Tibial nerve (tissue), 4 donors: ENCODE results near the gene EYS. TPM values are rescaled to one million over a fixed set of nuclear protein-coding genes. Genes with fewer than 3 reads are reported as not detected.

ENCODE experiments used
- DNase-seq, 2 donors: peaks; one replicate each; pipeline ENCODE4 v3.0.0-alpha.2; 2019; ENCODE audit warnings: low spot score in 2 of 2
- H3K27ac ChIP-seq, 4 donors: fragments of 200-600 bp; sonication (generic) in 3 of 4; one replicate each; pipeline ENCODE4 v1.5.1; 2017 to 2019; ENCODE audit warnings: mild to moderate bottlenecking in 1 of 4
- H3K27me3 ChIP-seq, 2 donors: fragments of 200-600 bp; sonication (generic) in 1 of 2; one replicate each; pipeline versions ENCODE4 v1.5.1 to v1.6.0; 2017 to 2019
- H3K36me3 ChIP-seq, 3 donors: fragments of 200-600 bp; sonication (generic); one replicate each; pipeline ENCODE4 v1.5.1; 2018 to 2019
- H3K4me1 ChIP-seq, 4 donors: fragments of 200-600 bp; sonication (generic) in 3 of 4; one replicate each; pipeline ENCODE4 v1.5.1; 2017 to 2019
- H3K4me3 ChIP-seq, 4 donors: fragments of 200-600 bp; sonication (generic) in 3 of 4; one replicate each; pipeline ENCODE4 v1.5.1; 2017 to 2019; ENCODE audit warnings: mild to moderate bottlenecking in 1 of 4, moderate library complexity in 1 of 4
- H3K9me3 ChIP-seq, 4 donors: fragments of 200-600 bp; sonication (generic) in 3 of 4; one replicate each; pipeline ENCODE4 v1.5.1; 2017 to 2019
- CTCF ChIP-seq, 5 experiments: fragments of 200-600 bp in 3 of 5; fragments of 450-650 bp in 2 of 5; sonication (generic) in 3 of 5; IDR thresholded peaks; one replicate each; pipeline ENCODE4 v1.5.1; 2016 to 2019; ENCODE audit warnings: antibody characterized with exemption in 5 of 5, mild to moderate bottlenecking in 3 of 5, moderate library complexity in 2 of 5
- EP300 ChIP-seq, 2 donors: sonication (generic); formaldehyde crosslinking; IDR thresholded peaks; one replicate each; pipeline ENCODE4 v1.6.1; 2017; ENCODE audit warnings: antibody characterized with exemption in 2 of 2, mild to moderate bottlenecking in 1 of 2
- POLR2A ChIP-seq, 2 donors: fragments of 450-650 bp; IDR thresholded peaks; one replicate each; pipeline ENCODE4 v1.6.1; 2017; ENCODE audit warnings: antibody characterized with exemption in 2 of 2, mild to moderate bottlenecking in 2 of 2, moderate library complexity in 2 of 2
- WGBS, 2 donors: methylation state at CpG; one replicate each; pipeline ENCODE4 v1.1.5; 2018; 5-methylcytosine and 5-hydroxymethylcytosine counted together
- total RNA-seq, 4 donors: library from RNA; depleted of rRNA; stranded (reverse); fragments of >200 nt; gene quantifications; one replicate each; pipeline ENCODE4 v1.1.0, GENCODE V29; 2016

The EYS gene
- total RNA-seq, 4 donors from 2014 or later = under 0.01 to 4.5 (median 0.39) TPM; not detected in 1

DNA sequence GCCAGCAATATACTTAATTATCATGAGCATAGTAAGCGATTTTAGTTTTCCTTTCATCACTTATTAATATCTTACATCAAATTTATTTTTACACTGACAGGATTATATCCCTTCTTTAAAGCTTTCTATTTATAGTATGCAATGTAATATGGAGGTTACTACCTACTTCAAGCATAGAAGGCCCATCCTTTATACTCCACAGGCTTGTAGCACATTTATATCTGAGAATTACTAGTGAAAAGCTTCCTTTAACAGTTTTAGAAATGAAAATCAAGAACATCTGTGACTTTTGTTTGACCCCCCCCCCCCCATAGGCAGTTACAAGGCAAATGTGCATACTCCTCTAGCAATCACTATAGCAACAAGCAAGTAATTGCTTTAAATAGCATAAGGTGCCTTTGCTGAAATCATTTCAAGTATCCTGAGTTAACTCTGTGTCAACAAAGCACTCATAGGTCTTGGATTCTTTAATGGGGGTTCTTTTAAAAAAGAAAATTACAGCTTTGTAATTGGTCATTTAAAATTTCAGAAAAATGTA lies 1153.7 kb downstream of the EYS start:
- Histone ChIP-seq H3K27me3 (no peaks in the 10 kb centered on the region), H3K27ac (no peak overlapping the region), H3K9me3 (no peaks in the 10 kb centered on the region), H3K4me1 (no peaks in the 10 kb centered on the region), H3K4me3 (no peak overlapping the region), H3K36me3 (no peaks in the 10 kb centered on the region)
- 88% methylated on average over 1 of the region's 1 CpG for WGBS, 2 donors
- TF ChIP-seq EP300 (IDR thresholded peaks at IDR 0.05) = no peak
- no peak for TF ChIP-seq CTCF (IDR thresholded peaks at IDR 0.05)
- TF ChIP-seq POLR2A (IDR thresholded peaks at IDR 0.05) = no peak
- DNase-seq = no peak

DNA sequence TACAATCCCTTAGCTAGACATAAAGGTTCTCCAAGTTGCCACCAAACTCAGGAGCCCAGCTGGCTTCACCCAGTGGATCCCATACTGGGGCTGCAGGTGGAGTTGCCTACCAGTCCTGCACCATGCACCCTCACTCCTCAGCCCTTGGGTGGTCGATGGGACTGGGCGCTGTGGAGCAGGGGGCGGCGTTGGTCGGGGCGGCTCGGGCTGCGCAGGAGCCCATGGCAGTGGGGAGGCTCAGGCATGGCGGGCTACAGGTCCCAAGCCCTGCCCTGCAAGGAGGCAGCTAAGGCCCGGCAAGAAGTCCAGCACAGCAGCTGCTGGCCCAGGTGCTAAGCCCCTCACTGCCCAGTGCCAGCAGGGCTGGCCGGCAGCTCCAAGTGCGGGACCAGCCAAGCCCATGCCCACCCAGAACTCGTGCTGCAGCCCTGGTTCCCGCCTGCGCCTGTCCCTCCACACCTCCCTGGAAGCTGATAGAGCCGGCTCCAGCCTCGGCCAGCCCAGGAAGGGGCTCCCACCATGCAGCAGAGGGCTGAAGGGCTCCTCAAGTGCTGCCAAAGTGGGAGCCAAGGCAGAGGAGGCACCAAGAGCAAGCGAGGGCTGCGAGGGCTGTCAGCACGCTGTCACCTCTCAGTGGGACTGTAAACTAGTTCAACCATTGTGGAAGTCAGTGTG lies 1159.3 kb downstream of the EYS start:
- Histone ChIP-seq H3K4me3 (no peak overlapping the region), H3K4me1 (no peaks in the 10 kb centered on the region), H3K27me3 (no peaks in the 10 kb centered on the region), H3K27ac (no peak overlapping the region), H3K36me3 (no peaks in the 10 kb centered on the region), H3K9me3 (peaks cover 0 to 7% (median 0%) of the 10 kb centered on the region in 4 donors)
- no peak for TF ChIP-seq EP300 (IDR thresholded peaks at IDR 0.05)
- TF ChIP-seq CTCF (IDR thresholded peaks at IDR 0.05) = no peak
- TF ChIP-seq POLR2A (IDR thresholded peaks at IDR 0.05) = no peak
- no peak for DNase-seq
- 91 to 95% methylated on average over 9 to 10 of the region's 20 CpGs for WGBS, 2 donors

DNA sequence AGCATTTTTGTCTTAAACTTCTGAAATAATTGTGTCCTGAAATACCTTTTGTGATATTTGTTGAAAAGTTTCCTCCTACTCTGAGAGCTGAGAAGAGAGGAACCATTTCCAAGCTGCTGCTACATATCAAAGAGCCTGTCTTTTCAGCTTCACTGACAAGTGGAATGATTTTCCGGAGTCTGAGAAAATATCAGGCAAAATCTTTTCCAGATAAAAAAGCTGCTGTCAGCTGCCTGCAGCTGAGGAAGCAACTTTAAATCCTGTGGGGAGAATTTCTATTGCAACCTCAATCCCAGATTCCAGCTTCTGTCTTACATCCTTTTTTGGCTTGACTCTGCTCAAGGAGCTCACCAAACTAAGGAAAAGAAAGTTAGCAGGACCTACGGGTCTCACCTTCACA lies 1167.1 kb downstream of the EYS start:
- WGBS, 2 donors = 42 to 57% methylated on average over 2 of the region's 2 CpGs
- H3K9me3 ChIP-seq = no peaks in the 10 kb centered on the region
- H3K36me3 ChIP-seq = no peaks in the 10 kb centered on the region
- H3K4me1 ChIP-seq = no peaks in the 10 kb centered on the region
- no peaks in the 10 kb centered on the region for H3K27me3 ChIP-seq
- H3K4me3 ChIP-seq = no peak overlapping the region
- no peak overlapping the region for H3K27ac ChIP-seq
- DNase-seq = no peak
- no peak for TF ChIP-seq CTCF (IDR thresholded peaks at IDR 0.05)
- TF ChIP-seq POLR2A (IDR thresholded peaks at IDR 0.05) = no peak
- TF ChIP-seq EP300 (IDR thresholded peaks at IDR 0.05) = no peak

GRCh38 chr6:64538722-64539121 lies 1168.3 kb downstream of the EYS start:
- no peaks in the 10 kb centered on the region for H3K4me1 ChIP-seq
- no peak overlapping the region for H3K27ac ChIP-seq
- DNase-seq = no peak
- H3K4me3 ChIP-seq = no peak overlapping the region
- H3K9me3 ChIP-seq = no peaks in the 10 kb centered on the region
- WGBS, 2 donors = 85 to 91% methylated on average over 4 of the region's 4 CpGs
- no peaks in the 10 kb centered on the region for H3K27me3 ChIP-seq
- H3K36me3 ChIP-seq = no peaks in the 10 kb centered on the region
- TF ChIP-seq EP300 (IDR thresholded peaks at IDR 0.05) = no peak
- TF ChIP-seq CTCF (IDR thresholded peaks at IDR 0.05) = no peak
- TF ChIP-seq POLR2A (IDR thresholded peaks at IDR 0.05) = no peak

DNA sequence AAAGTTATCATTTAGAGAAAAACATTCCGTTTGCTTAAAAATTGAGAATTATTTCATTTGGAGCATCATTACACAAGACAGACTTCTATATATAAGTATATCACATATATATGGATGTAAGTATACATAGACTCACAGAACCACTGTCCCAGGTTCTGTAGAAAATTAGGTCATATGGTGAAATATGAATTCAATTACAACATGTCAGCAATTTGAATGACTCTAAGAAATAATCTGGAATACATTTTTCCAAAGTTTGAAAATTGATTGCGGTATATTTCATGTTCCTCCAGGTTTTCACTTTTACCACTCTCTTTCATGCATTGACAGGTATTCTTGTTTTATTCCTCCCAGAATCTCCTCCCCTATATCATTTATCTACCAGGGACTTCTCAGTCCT lies 1179.1 kb downstream of the EYS start:
- DNase-seq = no peak
- Histone ChIP-seq H3K27me3 (no peaks in the 10 kb centered on the region), H3K4me1 (no peaks in the 10 kb centered on the region), H3K36me3 (no peaks in the 10 kb centered on the region), H3K27ac (no peak overlapping the region), H3K9me3 (no peaks in the 10 kb centered on the region), H3K4me3 (no peak overlapping the region)
- WGBS, 2 donors = 92 to 98% methylated on average over 2 of the region's 2 CpGs
- TF ChIP-seq EP300 (IDR thresholded peaks at IDR 0.05) = no peak
- TF ChIP-seq CTCF (IDR thresholded peaks at IDR 0.05) = no peak
- no peak for TF ChIP-seq POLR2A (IDR thresholded peaks at IDR 0.05)
